ENCODE measurements around the gene ATP8B3.

- no peak for TF ChIP-seq EZH2 (IDR thresholded peaks at IDR 0.05; ENCODE audit: low read length, missing control alignments)
- TF ChIP-seq, protein P1, sequence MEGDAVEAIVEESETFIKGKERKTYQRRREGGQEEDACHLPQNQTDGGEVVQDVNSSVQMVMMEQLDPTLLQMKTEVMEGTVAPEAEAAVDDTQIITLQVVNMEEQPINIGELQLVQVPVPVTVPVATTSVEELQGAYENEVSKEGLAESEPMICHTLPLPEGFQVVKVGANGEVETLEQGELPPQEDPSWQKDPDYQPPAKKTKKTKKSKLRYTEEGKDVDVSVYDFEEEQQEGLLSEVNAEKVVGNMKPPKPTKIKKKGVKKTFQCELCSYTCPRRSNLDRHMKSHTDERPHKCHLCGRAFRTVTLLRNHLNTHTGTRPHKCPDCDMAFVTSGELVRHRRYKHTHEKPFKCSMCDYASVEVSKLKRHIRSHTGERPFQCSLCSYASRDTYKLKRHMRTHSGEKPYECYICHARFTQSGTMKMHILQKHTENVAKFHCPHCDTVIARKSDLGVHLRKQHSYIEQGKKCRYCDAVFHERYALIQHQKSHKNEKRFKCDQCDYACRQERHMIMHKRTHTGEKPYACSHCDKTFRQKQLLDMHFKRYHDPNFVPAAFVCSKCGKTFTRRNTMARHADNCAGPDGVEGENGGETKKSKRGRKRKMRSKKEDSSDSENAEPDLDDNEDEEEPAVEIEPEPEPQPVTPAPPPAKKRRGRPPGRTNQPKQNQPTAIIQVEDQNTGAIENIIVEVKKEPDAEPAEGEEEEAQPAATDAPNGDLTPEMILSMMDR (conservative IDR thresholded peaks at IDR 0.05 in 1 of 2, IDR thresholded peaks at IDR 0.05 in 1 of 2; ENCODE audit: low read depth in 1 of 2, low read length in 2 of 2), result no peak
These were observed 26.8 kb downstream of the ATP8B3 start for GRCh38 chr19:1785310-1785709.

All from fibroblast of lung (primary cell).